Hematopoietic multipotent progenitor cell treated with erythropoietin and hydrocortisone succinate and interleukin-3 and kit ligand, for 6 days (in vitro differentiated cells): ENCODE measurements around the gene FAM229A.

Source experiments
- DNase-seq: peaks from one replicate; pipeline ENCODE4 v3.0.0-alpha.2; 2015

The FAM229A gene

GRCh38 chr1:32346532-32347157, 15.6 kb downstream of the FAM229A start:
- no peak for DNase-seq

GRCh38 chr1:32345289-32345827, 16.9 kb downstream of the FAM229A start:
- peak; percentile 85 for DNase-seq

DNA sequence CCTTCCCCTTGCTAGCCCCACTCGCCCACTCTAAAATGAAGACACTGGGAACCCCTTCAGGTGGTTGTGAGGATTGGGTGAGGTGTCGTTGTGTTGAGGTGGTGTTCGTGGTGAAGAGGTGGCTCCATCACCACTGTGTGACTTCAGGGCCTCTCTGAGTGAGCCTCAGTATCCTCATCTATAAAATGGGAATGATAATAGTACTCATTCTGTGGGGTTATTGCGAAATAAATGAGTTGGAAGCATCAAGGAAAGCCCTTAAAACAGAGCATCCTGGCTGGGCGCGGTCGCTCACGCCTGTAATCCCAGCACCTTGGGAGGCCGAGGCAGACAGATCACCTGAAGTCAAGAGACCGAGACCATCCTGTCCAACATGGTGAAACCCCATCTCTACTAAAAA, 19.6 kb downstream of the FAM229A start:
- no peak for DNase-seq

DNA sequence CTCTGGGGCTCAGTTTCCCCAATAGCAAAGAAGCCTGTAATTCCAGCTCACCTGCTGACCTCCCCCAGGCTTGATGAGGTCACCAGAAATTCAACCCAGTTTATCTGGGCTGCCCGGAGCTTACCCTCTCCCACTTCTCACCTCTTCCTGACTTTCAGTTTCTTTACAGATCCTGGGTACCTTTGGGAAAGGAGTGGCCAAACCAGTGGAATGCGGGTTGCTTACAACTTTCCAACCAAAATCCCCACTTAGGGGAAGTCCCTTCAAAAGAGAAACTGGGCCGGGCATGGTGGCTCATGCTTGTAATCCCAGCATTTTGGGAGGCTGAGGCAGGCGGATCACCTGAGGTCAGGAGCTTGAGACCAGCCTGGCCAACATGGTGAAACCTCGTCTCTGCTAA, 20.3 kb downstream of the FAM229A start:
- DNase-seq = no peak

GRCh38 chr1:32341186-32341757, 21.0 kb downstream of the FAM229A start:
- DNase-seq = no peak

- peak; percentile 50 for DNase-seq
Measured at GRCh38 chr1:32339363-32339978, 22.8 kb downstream of the FAM229A start.

DNA sequence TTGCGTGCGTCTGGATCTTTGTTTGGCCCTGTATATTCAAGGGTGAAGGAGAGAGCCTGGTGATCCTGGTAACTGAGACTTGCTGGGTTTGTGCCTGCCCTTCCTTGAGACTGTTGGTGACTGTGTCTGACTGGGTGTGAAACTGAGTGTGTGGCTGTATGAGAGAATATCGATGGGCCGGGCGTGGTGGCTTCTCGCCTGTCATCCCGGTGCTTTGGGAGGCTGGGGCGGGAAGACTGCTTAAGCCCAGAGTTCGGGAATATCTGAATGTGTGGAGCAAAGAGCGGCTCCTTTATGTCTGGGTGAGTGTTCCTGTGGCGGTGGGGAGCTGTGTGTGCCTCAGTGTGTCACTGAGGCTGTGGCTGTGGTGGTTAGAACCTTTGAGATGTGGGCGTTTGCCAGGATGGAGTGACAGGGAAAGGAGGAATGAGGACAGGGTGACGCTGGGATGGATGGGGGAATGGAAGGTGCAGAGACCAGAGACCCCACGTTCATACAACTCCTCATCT, 23.6 kb downstream of the FAM229A start:
- DNase-seq = no peak

GRCh38 chr1:32337855-32338636, 24.2 kb downstream of the FAM229A start:
- peak; percentile 58 for DNase-seq

GRCh38 chr1:32336963-32337675, 25.2 kb downstream of the FAM229A start:
- DNase-seq = peak; percentile 88

DNA sequence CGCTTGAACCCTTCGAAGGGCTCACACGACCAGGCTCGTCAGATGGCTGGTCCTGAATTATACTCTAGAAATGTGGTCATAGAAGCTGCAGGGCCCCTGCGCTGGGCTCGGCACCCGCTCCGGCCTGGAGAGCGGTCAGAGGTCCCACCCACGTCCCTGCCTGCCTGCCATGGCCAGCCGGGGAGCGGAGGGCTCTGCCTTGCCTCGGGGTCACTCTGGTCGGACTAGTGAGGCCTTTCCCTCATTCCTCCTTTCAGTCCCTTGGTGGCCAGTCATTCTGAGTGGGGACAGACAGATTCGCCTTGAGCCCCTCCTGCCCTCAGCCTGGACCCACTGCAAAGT, 25.7 kb downstream of the FAM229A start:
- DNase-seq = no peak

GRCh38 chr1:32335790-32336590, 26.3 kb downstream of the FAM229A start, which contains the start of gene MARCKSL1:
Gene MARCKSL1 (minus strand): TSS chr1:32336233. CDS start chr1:32336033, 200 bp downstream.
- peak; percentile 87 for DNase-seq

DNA sequence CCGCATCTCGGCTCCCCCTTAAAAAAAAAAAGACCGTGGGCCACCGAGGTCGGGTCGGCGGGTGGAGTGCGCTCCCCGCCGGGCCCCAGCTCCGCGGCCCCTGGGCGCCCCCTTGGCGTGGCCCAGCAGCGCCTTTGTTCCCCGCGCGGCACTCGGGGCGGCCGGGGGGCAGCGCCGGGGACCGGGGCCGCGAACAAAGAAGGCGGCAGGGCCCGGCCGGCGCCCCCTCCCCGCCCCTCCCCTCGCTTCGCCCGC, 26.8 kb downstream of the FAM229A start:
- DNase-seq = no peak

DNA sequence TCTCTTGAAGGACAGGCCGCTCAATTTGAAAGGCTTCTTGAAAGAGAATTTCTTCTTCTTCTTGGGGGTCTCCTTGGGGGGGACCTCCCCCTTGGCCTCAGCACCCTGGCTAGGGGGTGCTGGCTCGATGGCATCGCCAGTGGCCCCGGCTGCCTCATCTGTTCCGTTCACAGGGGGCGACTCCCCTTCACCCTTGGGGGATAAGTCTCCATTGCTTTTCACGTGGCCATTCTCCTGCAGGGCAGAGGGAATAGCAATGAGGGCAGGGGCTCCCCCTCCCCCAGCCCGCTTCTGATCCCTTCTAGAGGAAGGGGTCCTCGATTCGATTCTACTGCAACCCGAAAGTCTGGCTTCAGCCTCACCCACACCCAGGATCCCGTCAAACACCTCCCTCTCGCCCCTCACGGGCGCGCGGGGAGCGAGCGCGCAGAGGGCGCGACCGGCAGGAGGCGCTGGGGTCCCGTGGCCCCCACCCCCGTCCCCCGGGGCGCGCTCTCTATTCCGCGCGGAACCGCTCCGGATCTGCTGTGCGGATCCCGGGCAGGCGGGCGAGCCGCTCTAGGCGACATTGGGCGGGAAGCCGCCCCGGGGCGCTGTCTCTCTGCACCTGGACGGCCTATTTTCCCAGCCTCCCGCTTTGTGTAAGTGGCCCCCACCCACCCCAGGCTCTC, 27.3 kb downstream of the FAM229A start:
- DNase-seq = peak; percentile 72

GRCh38 chr1:32334274-32334861, 27.9 kb downstream of the FAM229A start:
- DNase-seq = no peak

DNA sequence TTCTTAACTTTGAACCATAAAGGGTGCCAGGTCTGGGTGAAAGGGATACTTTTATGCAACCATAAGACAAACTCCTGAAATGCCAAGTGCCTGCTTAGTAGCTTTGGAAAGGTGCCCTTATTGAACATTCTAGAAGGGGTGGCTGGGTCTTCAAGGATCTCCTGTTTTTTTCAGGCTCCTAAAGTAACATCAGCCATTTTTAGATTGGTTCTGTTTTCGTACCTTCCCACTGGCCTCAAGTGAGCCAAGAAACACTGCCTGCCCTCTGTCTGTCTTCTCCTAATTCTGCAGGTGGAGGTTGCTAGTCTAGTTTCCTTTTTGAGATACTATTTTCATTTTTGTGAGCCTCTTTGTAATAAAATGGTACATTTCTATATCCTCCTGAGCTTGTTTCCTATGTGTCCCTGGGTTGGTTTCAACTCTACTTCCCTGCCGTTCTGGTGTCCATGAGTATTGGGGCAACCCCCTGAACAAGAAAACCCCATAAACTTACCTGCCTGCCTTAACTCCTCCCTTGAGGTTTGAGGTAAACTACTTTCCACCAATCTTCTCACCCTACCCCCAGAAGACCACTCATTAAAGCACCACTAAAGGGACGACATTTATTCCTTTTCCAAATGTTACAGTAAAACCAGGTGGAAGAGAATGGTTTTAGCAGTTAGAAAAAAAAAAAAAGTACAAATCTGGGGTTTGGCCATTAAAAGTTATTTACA, 28.9 kb downstream of the FAM229A start:
- no peak for DNase-seq

GRCh38 chr1:32332290-32333079, 29.8 kb downstream of the FAM229A start:
- no peak for DNase-seq

DNA sequence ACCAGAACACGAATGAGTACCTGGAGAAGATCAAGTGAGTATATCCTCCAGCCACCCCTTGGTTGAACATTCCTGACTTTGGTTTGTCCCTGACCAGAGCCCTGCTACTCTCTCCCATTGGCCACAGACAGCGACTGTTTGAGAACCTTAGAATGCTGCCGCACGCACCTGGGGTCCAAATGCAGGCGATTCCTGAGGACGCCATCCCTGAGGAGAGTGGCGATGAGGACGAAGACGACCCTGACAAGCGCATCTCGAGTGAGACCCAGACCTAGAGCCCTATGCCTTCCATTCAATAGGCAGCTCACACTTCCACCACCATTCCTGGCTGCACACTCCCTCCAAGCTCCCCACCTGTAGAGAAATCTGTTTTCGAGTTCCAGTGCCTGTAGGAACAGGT, 30.7 kb downstream of the FAM229A start:
- DNase-seq = no peak

DNA sequence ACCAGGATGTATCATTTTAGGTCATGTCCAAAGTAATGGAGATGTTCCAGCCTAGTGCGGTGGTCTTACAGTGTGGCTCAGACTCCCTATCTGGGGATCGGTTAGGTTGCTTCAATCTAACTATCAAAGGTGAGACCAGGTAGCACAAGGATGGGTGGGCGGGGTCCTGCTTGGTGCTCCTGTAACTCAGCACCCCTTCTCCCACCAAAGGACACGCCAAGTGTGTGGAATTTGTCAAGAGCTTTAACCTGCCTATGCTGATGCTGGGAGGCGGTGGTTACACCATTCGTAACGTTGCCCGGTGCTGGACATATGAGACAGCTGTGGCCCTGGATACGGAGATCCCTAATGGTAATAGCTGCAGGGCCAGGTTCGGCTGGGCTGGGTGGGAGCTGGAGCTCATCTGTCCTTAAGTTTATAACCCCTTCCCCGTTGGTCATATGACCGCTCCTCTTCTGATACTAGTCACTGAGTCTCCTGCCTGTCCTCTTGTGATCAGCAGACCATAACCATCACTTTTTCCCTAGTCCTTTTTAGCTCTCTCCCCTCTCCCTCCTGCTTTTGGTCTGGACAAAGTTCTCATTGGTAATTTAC, 31.6 kb downstream of the FAM229A start:
- no peak for DNase-seq

DNA sequence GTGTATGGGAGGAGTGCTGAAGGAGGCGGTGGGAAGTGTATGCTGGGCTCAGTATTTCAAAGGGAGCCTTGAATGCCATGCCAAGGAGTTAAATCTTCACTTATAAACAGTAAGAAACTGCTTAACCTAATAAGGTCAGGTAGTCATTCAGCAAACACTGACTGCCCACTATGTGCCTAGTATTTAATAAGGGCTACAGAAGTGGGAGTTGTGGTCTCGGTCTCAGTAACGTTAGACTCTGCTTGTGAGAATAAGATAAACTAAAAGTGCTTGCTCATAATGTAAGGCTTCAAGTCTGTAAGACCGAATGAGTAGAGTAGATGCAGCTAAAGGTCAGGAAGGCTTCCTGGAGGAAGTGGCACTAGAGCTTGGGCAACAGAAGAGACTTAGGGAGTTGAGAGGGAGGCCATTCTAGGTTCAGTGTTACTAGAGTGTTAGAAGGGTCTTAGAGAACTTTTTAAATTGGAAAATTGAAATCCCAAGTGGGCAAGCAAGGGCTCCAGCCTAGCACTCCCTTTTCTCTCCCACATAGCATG, 32.3 kb downstream of the FAM229A start:
- DNase-seq = no peak
